Stimulated activated CD8-positive, alpha-beta memory T cell treated with anti-CD3 and anti-CD28 coated beads, Interleukin-4, amount 100 ng/mL, for 4 hours (primary cell): ENCODE data around the gene ANKRD13C.
A peak's percentile ranks its signal among the peaks of the same experiment; 100 is the strongest.

Experiments used
- DNase-seq, 2 donors: peaks; one replicate each; pipeline ENCODE4 v3.0.0-alpha.2; 2020; ENCODE audit warnings: low read depth in 2 of 2, low spot score in 1 of 2

Gene ANKRD13C

GRCh38 chr1:70221238-70222121, 133.0 kb downstream of the ANKRD13C start, which contains the start of gene SRSF11:
SRSF11 (plus strand) TSS chr1:70221380; CDS start chr1:70221637, 257 bp downstream.
- DNase-seq: peak; percentile 93 to 94

- DNase-seq: no peak
These were observed 133.8 kb downstream of the ANKRD13C start for GRCh38 chr1:70220517-70221237.

- no peak for DNase-seq
These were observed 134.5 kb downstream of the ANKRD13C start for GRCh38 chr1:70220015-70220414.

- DNase-seq: no peak
These were observed 143.0 kb downstream of the ANKRD13C start for GRCh38 chr1:70211541-70211940.

GRCh38 chr1:70210820-70211219, 143.7 kb downstream of the ANKRD13C start:
- DNase-seq: no peak
